Measurements from ENCODE around the gene ENPEP.
"Not testable (repeated sequence)": the region's sequence is repeated elsewhere in the genome, so short reads cannot be mapped to it uniquely, and the experiment has no call there.

The ENPEP gene

DNA sequence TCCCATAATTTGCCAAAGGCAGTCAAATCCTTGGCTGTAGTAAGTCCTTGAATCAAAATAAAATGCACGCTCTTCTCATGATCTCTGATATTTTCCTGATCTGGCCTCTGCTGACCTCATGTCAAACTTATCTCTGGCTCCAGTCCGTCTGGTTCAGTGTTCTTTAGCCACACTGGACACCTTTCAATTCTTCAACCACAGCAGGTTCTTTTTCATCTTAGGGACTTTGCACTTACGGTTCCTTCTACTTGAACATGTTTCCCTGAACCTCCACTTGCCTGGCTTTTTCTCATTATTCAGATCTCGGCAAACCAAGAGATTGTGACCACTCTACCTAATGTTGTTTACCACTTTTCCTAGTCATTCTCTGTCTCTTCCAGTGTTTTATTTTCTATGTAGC lies 10.3 kb downstream of the ENPEP start:
- DNase-seq = no peak

DNA sequence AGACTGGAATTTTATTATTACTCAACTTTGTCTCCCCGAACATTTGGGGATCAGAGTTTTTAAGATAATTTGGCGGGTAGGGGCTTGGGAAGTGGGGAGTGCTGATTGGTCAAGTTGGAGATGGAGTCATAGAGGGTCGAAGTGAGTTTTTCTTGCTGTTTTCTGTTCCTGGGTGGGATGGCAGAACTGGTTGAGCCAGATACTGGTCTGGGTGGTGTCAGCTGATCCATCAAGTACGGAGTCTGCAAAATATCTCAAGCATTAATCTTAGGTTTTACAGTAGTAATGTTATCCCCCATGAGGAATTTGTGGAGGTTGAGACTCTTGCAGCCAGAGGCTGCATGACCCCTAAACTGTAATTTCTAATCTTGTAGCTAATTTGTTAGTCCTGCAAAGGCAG lies 10.9 kb downstream of the ENPEP start:
- not testable (repeated sequence) for DNase-seq

DNA sequence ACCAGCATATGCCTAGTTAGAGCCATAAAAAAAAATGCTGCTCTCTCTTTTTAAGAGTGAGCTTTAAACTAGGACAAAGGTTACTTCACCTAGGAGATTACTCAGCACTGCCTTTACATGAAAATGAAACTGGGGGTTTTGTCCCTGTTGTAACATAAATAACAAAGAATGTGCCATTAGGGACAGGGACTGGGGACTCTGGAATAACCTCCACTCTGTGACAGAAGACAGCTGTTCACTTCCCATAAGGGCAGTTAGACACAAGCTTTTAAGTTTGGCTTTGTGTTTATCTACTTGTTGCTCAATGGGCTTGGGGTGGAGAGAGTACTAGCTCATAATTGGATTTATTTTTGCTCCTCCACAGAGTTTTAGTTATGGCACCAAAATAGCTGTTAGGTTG lies 11.9 kb downstream of the ENPEP start:
- DNase-seq = no peak

DNA sequence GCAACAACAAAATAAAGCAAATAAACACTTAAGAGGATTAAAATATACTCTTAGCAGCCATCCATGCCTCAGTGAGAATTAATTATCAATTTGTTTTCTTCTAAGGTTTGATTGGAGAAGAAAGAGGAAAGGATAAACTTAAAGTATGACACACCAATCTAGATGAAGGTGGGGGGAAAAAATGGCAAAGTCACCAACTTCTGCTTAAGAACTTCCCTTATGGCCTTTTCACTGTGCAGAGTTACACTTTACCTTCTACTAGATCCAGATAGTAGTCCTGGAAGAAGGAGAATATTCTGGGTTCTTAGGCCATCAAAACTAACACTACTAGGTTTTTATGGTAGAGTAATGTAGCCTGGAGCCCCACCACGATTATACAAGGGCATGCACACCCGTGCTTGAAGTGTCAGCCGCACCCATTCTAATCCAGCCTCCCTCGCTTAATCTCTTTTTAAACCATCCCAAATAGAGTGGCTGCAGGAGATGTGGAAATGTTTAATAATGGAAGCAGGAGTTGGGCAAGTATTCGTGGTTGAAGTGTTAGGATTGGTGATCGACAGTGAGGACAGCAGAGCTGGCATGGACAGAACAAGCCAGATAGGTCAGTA lies 14.1 kb downstream of the ENPEP start:
- no peak for DNase-seq

DNA sequence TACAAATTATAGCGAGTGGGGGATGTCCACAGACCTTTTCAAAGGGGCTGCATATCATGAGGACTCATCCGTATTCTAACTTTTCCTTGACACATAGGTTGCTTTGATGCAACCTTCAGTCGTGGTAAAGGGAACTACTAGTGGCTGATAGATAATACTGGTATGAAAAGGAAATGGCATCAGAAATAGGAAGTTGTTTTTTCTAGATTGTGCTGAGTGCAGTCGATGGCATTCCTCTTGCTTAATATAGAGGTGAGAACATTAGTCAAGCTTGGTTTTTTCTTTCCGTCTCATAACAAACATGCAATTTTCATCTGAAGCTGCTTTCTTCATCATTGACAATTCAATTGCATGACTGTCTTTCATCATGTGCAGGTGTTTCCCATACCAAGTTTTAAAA lies 16.6 kb downstream of the ENPEP start:
- DNase-seq = no peak

DNA sequence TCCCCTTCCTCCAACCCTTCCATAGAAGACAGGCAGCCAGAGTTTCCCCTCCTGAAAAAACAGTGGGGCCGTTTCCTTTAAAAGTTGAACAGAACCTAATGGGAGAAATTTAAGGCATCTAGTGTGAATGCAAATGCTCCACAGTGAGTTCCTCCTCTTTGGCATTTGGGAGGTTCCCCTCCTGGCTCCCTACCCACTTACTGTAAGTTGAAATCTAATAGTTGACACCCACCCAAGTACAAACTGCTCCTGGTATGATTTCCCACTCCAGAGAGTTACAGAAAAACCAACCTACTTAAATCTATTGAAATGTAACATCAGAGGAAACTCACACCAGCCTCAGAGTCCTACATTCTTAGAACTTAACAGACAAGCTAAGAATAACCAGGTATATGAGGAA lies 17.6 kb downstream of the ENPEP start:
- no peak for DNase-seq

DNA sequence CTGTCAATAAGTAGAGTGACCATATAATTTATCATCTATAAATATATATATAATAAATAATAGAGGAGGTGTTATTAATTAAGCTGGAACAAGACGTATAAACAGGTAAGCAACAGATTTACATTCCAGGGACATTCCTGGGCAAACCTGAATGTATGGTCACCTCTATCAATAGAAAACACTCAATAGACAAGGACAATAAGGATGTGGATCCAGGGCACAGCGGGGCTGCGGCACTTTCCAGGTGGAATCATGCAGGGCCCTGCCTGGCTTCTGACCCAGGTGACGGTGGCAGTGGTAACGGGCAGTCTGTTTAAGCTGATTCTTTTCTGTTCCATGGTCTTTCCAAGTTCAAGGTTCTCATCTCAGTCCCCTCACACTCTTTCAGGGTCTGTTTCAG lies 22.5 kb downstream of the ENPEP start:
- no peak for DNase-seq

DNA sequence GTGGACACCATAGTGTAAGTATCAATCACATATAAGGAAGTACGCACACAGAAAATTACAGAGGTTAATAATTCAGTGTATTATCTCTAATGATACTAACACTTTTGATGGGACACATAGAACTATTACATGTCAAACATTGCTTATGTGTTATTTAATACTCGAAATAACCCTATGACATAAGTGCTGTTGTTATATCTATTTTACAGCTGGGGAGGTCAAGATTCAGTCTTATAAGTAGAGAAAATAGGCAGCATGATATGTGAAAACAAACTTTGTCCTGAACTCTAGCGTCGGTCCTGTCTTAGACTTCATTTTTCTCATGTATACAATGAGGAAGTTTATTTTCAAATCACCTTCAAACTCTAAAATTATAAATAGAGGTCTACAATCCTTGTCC lies 23.2 kb downstream of the ENPEP start:
- no peak for DNase-seq

DNA sequence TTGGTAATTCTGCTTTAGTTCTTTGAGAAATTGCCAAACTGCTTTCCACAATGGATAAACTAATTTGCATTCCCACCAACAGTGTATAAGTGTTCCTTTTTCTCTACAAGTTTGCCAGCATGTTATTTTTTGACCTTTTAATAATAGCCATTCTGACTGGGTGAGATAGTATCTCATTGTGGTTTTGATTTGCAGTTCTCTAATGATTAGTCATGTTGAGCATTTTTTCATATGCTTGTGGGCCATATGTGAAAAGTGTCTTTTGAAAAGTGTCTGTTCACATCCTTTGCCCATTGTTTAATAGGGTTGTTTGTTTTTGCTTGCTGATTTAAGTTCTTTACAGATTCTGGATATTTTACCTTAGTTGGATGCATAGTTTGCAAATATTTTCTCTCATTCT lies 25.9 kb downstream of the ENPEP start:
- DNase-seq = no peak

DNA sequence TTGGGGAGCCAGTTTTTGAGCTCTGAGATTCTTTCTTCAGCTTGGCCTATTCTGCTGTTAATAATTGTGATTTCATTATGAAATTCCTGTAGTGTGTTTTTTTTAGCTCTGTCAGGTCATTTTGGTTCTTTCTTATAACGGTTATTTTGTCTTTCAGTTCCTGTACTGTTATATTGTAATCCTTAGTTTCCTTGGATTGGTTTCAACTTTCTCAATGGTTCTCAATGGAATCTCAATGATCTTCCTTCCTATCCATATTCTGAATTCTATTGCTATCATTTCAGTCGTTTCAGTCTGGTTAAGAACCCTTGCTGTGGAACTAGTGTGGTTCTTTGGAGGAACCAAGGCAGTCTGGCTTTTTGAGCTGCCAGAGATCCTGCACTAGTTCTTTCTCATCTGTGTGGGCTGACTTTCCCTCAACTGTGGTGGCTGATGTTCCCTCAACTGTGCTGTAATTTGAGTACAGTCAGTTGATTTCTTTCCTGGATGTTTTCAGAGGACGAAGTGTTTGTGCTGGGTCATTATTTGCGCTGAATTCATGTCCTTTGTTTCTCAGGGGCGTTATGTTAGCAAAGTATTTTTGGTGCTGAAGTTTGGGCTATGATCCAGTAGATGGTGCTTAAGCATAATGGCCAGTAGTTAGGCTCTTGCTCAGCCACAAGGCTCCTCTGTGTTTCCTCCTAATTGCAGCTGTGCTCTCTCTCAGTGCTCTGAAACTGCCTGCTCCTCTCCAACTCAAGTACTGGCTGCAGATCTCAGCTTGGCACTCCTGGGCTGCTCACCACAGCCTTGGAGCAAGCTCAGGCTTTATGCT lies 27.5 kb downstream of the ENPEP start:
- peak in 1 of 14 donors; percentile 3 for DNase-seq

DNA sequence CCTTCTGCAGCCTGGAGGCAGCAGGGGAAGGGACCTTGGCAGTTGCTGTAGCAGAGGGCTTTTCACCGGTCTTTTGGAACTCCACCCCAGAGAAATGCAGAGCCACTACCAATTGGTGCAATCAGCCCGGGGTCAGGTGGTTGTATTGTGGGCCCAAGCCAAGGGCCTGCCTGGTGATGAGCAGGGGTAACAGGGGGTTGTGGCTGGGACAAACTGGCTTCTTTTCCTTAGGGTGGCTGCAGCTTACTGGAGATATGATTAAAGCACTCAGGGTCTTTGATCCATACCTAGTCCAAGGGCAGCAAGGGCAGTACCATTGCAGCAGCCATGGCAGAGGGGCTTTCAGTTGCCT lies 28.1 kb downstream of the ENPEP start:
- no peak for DNase-seq

DNA sequence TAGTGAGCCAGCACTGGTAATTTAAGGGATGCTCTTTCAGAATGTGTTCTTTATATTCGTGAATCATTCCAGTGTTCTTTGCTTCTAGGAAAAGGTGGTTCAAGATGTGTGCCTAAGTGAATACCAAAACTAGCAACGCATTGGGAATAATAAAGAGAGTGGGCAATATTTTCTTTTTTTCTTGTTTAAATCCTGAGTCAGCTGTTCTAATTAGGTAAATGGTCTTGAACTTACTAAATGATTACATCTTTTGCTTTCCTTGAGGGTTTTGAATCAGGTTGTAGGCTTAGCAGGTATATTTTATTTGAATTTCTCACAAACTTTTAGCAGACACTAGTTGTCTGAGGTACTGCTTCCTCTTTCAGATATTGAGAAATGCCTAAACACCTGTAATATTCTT lies 29.5 kb downstream of the ENPEP start:
- no peak for DNase-seq

DNA sequence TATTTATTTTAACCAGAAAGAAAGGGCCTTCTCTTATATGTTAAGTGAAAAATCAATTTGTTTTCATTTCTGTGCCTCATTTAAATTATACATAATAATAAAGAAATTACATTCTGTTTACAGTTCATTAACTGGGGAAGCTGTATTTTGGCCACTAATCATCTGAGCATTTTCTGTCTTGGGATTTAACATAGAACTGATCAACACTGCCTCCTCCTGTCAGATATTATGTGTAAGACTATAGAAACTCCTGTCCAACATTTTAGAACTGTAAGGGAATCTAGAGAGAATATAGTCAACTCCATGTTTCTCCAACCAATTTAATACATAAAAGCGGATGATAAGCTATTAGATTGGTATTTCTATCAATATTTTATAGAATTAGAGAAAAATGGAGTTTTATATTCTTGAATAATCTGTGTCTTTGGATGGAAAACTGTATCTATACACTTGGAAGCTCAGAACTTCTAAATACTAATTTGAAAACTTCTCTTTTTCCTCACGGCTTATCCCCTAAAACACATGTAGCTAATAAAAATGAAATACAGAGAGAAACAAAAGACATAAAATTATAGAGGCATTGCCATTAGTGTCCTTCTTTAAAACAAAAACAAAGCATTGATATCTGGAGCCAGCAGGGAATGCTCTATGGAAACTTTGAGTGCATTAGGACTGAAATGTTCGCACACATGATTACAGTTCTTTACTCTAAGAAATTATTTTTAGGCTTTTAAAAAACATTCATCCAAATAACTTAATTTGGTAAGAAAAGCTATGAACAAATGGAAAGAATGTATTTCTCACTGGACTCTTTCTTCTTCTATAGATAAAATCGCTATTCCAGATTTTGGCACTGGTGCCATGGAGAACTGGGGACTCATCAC lies 33.1 kb downstream of the ENPEP start:
- DNase-seq = no peak

DNA sequence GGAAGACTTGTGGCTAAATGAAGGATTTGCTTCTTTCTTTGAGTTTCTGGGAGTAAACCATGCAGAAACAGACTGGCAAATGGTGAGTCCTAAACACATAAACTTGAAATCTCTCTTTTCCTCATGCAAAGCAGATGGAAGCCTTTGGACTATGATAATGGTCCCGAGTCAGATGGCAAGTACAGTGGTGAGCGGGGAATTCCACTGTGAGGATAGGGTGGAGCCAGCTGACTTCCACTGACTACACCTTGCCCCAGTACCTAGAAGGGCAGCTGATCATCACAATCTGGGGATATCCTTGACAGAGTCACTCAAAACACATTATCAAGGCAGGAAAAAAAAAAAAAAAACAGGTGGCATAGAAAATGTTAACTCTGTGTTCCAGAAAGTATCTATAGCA lies 34.3 kb downstream of the ENPEP start:
- no peak for DNase-seq

DNA sequence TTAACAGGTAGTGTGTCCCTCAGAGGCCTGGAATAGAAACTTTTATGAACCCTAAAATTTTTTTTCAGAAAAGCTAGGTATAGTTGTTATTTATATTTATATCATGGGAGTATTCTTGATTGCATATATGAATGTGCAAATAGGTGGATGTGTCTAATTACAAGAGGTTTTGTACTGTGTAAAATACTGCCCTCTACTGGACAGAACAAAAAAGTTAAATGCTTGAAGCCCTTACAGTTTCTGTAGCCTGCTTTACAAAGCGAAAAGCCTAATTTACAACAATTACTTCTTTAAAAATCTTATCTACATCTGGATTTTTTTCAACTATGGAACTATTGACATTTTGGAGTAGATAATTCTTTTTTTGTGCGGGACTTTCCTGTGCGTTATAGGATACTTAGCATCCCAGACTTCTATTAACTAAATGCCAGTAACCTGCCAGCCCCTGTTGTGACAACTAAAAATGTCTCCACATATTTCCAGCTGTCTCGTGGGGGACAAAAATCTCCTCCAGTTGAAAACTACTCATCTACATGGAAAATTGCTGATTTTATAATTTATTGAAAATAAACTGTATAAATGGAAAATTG lies 35.1 kb downstream of the ENPEP start:
- DNase-seq = peak in 1 of 14 donors; percentile 14

DNA sequence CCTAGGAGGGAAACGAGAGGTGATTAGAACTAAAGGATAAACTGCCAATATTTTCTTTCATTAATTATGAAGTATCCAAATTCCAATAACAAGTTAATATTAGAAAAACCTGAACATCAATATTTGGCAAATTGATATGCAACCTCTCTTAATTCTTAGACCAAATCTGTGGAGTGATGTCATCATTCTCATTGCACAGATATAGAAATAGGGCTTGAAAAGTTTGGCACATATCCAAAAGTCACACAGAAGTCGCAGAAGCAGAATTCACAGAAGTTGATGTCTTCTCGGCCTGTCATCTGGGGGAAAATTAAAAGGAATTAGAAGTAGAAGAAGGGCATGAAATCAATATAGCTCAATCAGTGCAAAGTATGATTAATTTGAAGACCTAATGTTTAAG lies 36.9 kb downstream of the ENPEP start:
- no peak for DNase-seq

DNA sequence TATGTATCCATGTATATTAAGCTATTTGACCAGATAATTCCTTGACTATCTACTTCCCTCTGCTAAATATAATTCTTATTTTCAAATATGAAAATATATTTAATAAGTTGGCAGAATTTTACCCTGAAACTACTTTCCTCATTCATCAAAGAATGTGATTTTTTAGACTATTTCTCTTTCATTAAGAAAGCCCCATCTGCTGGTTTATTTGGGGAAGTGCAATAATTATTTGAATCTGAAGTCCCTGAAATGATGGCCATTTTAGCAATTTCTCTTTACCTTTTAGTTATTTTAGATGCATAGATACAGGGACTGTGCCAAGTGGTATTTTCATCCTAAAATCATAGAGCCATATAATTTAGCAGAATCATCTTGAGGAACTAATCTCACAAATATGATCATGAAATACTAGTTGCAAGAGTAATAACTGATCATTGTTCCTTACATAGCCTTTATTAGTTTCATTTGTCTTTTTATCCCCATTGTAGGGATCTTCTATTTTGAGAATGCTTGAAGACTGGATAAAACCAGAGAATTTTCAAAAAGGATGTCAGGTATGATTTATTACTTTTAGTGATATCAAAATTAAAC lies 39.0 kb downstream of the ENPEP start:
- no peak for DNase-seq

DNA sequence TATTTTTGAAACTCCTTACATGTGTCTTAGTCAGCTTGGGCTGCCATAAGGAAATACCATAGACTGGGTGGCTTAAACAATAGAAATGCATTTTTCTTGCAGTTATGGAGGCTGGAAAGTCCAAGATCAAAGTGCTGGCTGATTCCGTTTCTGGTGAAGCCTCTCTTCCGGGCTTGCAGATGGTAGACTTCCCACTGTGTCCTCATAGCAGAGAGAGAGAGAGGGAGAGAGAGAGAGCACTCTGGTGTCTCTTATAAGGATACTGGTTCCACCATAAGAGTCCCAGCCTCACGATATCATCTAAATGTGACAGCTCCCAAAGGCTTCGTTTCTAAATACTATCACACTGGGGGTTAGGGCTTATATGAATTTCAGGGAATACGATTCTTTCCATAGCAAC lies 39.7 kb downstream of the ENPEP start:
- no peak for DNase-seq

DNA sequence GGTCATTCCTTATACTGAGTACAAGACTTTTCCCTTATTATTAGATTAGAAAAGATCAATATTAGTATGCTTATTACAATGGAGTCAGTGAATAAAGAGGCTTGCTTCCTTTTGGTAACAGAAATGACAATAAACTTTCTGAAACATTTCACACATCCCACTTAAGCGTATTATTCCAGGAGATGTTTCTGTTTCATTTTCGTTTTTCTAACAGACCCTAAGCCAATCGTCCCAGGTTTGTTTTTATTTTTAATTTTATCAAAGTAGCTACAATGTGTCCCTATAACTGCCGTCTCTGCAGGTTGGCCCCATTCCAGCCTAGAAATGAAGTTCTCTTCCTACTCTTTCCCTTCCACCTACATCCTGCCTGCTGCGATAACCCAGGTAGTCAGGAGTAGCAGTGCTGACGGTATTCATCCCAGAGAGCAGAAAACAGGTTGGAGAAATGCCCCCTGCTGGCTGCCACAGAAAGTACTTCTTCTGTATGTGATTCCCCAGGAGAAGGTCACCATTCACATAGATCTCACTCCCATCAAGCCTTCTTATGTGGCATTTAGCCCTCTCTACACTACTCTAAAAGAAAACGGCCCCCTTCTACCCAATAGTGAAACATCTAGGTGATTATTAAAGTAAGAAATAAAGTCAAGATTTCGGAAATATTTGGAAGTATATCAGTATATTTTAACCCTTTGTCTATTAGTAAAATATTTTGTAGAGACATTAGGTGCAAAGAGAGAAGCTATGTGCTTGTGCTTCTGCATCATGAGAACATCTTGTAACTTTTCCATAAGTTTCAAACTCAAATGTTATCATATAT lies 40.4 kb downstream of the ENPEP start:
- peak in 9 of 14 donors; percentile 1 to 30 (median 13) for DNase-seq

DNA sequence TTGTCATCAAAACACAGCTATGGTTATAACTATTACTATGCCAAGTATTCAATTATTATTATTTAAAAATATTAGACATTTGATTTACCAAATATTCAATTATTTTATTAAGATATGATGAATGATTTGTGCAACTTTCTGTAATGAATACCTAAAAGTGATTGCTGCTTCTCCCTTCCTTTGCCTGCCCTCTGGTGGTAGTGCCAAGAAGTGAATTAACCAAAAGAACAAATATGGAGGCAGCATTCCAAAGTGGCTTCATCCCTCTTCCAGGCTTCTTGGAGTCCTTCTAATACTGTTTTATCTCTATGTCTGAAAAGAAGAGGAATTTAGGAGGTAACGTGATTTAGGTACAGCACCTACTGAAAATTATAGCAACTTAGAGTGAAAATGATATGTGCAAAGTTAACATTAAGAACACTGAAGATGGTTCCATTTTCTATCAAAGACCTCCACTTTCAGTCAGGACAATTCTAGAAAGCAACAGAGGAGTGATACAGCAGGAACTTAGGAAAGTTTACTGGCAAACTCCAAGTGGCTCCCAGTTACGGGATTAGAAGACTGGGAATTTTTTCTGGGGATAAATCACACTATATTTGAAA lies 43.0 kb downstream of the ENPEP start:
- DNase-seq = no peak

DNA sequence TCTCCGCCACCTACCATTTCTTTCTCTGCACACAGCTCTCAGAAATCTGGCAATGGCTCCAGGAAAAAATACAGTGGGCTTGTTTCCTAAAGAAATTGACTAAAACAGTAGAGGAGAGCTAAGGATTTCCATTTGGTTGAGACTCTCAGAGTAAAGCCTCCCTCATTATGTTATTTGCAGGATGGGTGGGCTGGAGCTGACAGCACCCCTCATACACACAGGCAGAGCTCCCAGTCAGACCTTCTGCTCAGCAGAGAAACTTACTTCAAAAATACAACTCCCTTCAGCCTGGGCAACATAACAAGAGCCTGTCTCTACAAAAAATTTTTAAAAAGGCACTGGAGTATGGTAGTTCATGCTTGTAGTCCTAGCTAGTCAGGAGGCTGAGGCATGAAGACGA lies 44.9 kb downstream of the ENPEP start:
- no peak for DNase-seq
